K562 (cell line): ENCODE measurements around the gene XRCC5. TPM values are rescaled to one million over a fixed set of nuclear protein-coding genes. Genes with fewer than 3 reads are reported as not detected.

Experiments
- ARID1B ChIP-seq: fragments of 450-650 bp; IDR thresholded peaks from 2 replicates; pipeline ENCODE4 v1.6.1; 2016; ENCODE audit warnings: antibody characterized with exemption, mild to moderate bottlenecking, inconsistent platforms
- ATF1 ChIP-seq, 2 experiments: fragments of 450-650 bp in 1 of 2; IDR thresholded peaks; 2 replicates each; pipeline ENCODE4 v1.6.1; 2016; ENCODE audit warnings: missing compliant biosample characterization in 1 of 2, missing genetic modification characterization in 1 of 2
- BMI1 ChIP-seq: fragments of 150-350 bp; IDR thresholded peaks from 2 replicates; pipeline ENCODE4 v1.6.1; 2014; ENCODE audit warnings: low read length
- BRCA1 ChIP-seq, 2 experiments: fragments of 450-650 bp in 1 of 2; sonication (generic) in 1 of 2; formaldehyde crosslinking in 1 of 2; IDR thresholded peaks; 2 replicates each; pipeline versions ENCODE4 v1.5.0 to v1.6.1; 2017 to 2020; ENCODE audit warnings: mild to moderate bottlenecking in 1 of 2, missing genetic modification reagents in 1 of 2
- EP300 ChIP-seq: IDR thresholded peaks from 2 replicates; pipeline ENCODE4 v1.6.1; 2012; ENCODE audit warnings: low read length, improper control_type of control experiment
- ETV1 ChIP-seq: fragments of 450-650 bp; conservative IDR thresholded peaks from 2 replicates; pipeline ENCODE4 v1.6.1; 2016; ENCODE audit warnings: missing genetic modification characterization, control low read depth, low read depth, missing compliant biosample characterization
- GABPB1 ChIP-seq: sonication (generic); formaldehyde crosslinking; IDR thresholded peaks from 2 replicates; pipeline ENCODE4 v1.8.0; 2022; ENCODE audit warnings: mild to moderate bottlenecking, missing genetic modification reagents
- MIER1 ChIP-seq: fragments of 450-650 bp; IDR thresholded peaks from 2 replicates; pipeline ENCODE4 v1.6.1; 2016; ENCODE audit warnings: antibody characterized with exemption, mild to moderate bottlenecking, low read depth
- NKRF ChIP-seq: fragments of 450-650 bp; IDR thresholded peaks from 2 replicates; pipeline ENCODE4 v1.6.1; 2016; ENCODE audit warnings: borderline replicate concordance
- POLR2B ChIP-seq: fragments of 450-650 bp; IDR thresholded peaks from 2 replicates; pipeline ENCODE4 v1.6.1; 2018; ENCODE audit warnings: low read depth; ENCODE audit not compliant: partially characterized antibody
- PURB ChIP-seq: sonication (generic); formaldehyde crosslinking; IDR thresholded peaks from 2 replicates; pipeline ENCODE4 v1.9.0; 2021; ENCODE audit warnings: low read depth, mild to moderate bottlenecking, missing genetic modification reagents
- RFX1 ChIP-seq: fragments of 450-650 bp; IDR thresholded peaks from 2 replicates; pipeline ENCODE4 v1.6.1; 2016; ENCODE audit warnings: mild to moderate bottlenecking, moderate library complexity
- RNF2 ChIP-seq: sonication (generic); IDR thresholded peaks from 2 replicates; pipeline ENCODE4 v1.6.1; 2016
- SRSF3 ChIP-seq: fragments of 200-400 bp; formaldehyde crosslinking; IDR thresholded peaks from 2 replicates; pipeline ENCODE4 v1.6.1; 2016; ENCODE audit warnings: mild to moderate bottlenecking, low read length, moderate library complexity; ENCODE audit not compliant: insufficient read depth
- XRCC3 ChIP-seq: fragments of 450-650 bp; IDR thresholded peaks from 2 replicates; pipeline ENCODE4 v1.6.1; 2017; ENCODE audit warnings: mild to moderate bottlenecking, moderate library complexity
- ZFP1 ChIP-seq: fragments of 450-650 bp; formaldehyde crosslinking; IDR thresholded peaks from 2 replicates; pipeline ENCODE4 v1.4.0; 2020; ENCODE audit warnings: mild to moderate bottlenecking, mixed read lengths
- ZFP91 ChIP-seq: sonication (generic); formaldehyde crosslinking; IDR thresholded peaks from 2 replicates; pipeline ENCODE4 v1.8.0; 2022; ENCODE audit warnings: mild to moderate bottlenecking, missing genetic modification reagents
- ZNF24 ChIP-seq: fragments of 450-650 bp; IDR thresholded peaks from 2 replicates; pipeline ENCODE4 v1.6.1; 2016
- polyA plus RNA-seq, 8 experiments: library from polyadenylated mRNA; depleted of rRNA in 4 of 8; stranded (reverse) in 5 of 8; unstranded in 3 of 8; fragments of >200 nt; fragmentation: Nextera tagmentation in 2 of 8; fragmentation: Illumina TruSeq in 1 of 8; extraction: Ambion mirVana in 2 of 8; extraction: Trizol in 1 of 8; gene quantifications; 2 replicates each; pipeline versions ENCODE4 v1.2.1 to v1.2.3, GENCODE V29; 2011 to 2014; ENCODE audit warnings: inconsistent platforms in 1 of 8, missing spikeins in 1 of 8
- total RNA-seq, 7 experiments: library from RNA; depleted of rRNA in 6 of 7; stranded (reverse); fragments of >200 nt in 6 of 7; fragmentation: Illumina TruSeq in 2 of 7; extraction: Trizol in 2 of 7; gene quantifications; 2 replicates each; pipeline versions ENCODE4 v1.2.1 to v1.2.3, GENCODE V29; 2011 to 2021; ENCODE audit warnings: low replicate concordance in 1 of 7
- TF ChIP-seq, protein P1 (sequence below), 3 experiments: fragments of 200-800 bp in 1 of 3; fragments of 250-450 bp in 1 of 3; fragments of 450-650 bp in 1 of 3; sonication (Bioruptor Pico) in 1 of 3; sonication (Bioruptor generic) in 1 of 3; formaldehyde crosslinking in 1 of 3; IDR thresholded peaks; 2 replicates each; pipeline versions ENCODE4 v1.6.1 to v1.8.0; 2016 to 2022; ENCODE audit warnings: mild to moderate bottlenecking in 2 of 3, missing genetic modification characterization in 2 of 3, missing compliant biosample characterization in 1 of 3, moderate library complexity in 1 of 3
- TF ChIP-seq, protein P2 (sequence below): IDR thresholded peaks from 3 replicates; pipeline ENCODE4 v1.6.1; 2011; ENCODE audit warnings: borderline replicate concordance, mild to moderate bottlenecking, moderate library complexity; ENCODE audit not compliant: insufficient read length; ENCODE audit errors: extremely low read depth

XRCC5 gene
- total and polyA plus RNA-seq, 9 of the 15 experiments (the other 6 are each of a cell fraction or from before 2014, with no cell fraction given) = 168 to 551 (median 297) TPM

- TF ChIP-seq, protein P1, sequence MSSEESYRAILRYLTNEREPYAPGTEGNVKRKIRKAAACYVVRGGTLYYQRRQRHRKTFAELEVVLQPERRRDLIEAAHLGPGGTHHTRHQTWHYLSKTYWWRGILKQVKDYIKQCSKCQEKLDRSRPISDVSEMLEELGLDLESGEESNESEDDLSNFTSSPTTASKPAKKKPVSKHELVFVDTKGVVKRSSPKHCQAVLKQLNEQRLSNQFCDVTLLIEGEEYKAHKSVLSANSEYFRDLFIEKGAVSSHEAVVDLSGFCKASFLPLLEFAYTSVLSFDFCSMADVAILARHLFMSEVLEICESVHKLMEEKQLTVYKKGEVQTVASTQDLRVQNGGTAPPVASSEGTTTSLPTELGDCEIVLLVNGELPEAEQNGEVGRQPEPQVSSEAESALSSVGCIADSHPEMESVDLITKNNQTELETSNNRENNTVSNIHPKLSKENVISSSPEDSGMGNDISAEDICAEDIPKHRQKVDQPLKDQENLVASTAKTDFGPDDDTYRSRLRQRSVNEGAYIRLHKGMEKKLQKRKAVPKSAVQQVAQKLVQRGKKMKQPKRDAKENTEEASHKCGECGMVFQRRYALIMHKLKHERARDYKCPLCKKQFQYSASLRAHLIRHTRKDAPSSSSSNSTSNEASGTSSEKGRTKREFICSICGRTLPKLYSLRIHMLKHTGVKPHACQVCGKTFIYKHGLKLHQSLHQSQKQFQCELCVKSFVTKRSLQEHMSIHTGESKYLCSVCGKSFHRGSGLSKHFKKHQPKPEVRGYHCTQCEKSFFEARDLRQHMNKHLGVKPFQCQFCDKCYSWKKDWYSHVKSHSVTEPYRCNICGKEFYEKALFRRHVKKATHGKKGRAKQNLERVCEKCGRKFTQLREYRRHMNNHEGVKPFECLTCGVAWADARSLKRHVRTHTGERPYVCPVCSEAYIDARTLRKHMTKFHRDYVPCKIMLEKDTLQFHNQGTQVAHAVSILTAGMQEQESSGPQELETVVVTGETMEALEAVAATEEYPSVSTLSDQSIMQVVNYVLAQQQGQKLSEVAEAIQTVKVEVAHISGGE (CRISPR knock-in tag; IDR thresholded peaks at IDR 0.05) = 0 out of 6 replicates have a peak, but pooled peaks of 1 of the 3 experiments have one; percentile 21
- TF ChIP-seq MIER1 (no peak), ZFP91 (no peak), POLR2B (no peak), ZFP1 (no peak), BRCA1 (IDR thresholded peaks at IDR 0.05) (no peak), BRCA1 (CRISPR knock-in tag; IDR thresholded peaks at IDR 0.05) (no peak), RNF2 (no peak; the same call in 1 of the 2 replicates), ETV1 (tag) (no peak), EP300 (peak; percentile 95), ATF1 (CRISPR knock-in tag; IDR thresholded peaks at IDR 0.05) (no peak), ATF1 (tag; IDR thresholded peaks at IDR 0.05) (no peak), SRSF3 (no peak), BMI1 (no peak), RFX1 (no peak), ARID1B (peak; percentile 95), NKRF (no peak), GABPB1 (CRISPR knock-in tag) (no peak), XRCC3 (no peak), PURB (CRISPR knock-in tag) (no peak), ZNF24 (no peak)
- TF ChIP-seq, protein P2, sequence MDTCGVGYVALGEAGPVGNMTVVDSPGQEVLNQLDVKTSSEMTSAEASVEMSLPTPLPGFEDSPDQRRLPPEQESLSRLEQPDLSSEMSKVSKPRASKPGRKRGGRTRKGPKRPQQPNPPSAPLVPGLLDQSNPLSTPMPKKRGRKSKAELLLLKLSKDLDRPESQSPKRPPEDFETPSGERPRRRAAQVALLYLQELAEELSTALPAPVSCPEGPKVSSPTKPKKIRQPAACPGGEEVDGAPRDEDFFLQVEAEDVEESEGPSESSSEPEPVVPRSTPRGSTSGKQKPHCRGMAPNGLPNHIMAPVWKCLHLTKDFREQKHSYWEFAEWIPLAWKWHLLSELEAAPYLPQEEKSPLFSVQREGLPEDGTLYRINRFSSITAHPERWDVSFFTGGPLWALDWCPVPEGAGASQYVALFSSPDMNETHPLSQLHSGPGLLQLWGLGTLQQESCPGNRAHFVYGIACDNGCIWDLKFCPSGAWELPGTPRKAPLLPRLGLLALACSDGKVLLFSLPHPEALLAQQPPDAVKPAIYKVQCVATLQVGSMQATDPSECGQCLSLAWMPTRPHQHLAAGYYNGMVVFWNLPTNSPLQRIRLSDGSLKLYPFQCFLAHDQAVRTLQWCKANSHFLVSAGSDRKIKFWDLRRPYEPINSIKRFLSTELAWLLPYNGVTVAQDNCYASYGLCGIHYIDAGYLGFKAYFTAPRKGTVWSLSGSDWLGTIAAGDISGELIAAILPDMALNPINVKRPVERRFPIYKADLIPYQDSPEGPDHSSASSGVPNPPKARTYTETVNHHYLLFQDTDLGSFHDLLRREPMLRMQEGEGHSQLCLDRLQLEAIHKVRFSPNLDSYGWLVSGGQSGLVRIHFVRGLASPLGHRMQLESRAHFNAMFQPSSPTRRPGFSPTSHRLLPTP = no peak
Measured at GRCh38 chr2:216188559-216188850, 79.4 kb downstream of the XRCC5 start (continued).
